Ramos (cell line): Measurements from ENCODE around the gene FBN1.

Experiments
- in situ Hi-C: fragments of 300-500 bp; cut with MboI; formaldehyde crosslinking; loops from one replicate; pipeline ENCODE4 v1.14.3; 2022; ENCODE audit warnings: low sequenced_read_pairs; ENCODE audit not compliant: unreplicated experiment

The FBN1 gene

GRCh38 chr15:48625126-48625525 lies 20.4 kb downstream of the FBN1 start:
- in situ Hi-C loops, result no loop called here

DNA sequence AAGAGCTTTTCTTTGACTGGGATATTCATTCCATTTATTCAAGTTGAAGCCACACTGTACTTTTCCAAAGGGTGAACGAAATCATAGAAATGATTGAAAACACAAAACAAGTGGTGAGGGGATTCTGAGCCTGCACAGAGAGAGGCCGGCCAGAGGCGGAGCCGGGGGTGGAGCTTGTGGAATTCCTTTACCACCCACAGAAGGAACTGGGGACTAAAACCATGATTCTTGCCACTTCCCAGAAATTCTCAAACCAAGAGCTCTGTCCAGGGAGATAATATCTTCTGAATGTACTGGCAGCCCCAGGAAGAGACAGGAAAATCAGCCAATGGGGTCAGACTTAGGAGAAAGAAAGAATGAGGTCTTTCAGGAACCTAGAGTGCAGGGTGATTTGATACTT lies 20.8 kb downstream of the FBN1 start:
- in situ Hi-C loops, result no loop called here

GRCh38 chr15:48623456-48623855 lies 22.1 kb downstream of the FBN1 start:
- in situ Hi-C loops, result no loop called here

DNA sequence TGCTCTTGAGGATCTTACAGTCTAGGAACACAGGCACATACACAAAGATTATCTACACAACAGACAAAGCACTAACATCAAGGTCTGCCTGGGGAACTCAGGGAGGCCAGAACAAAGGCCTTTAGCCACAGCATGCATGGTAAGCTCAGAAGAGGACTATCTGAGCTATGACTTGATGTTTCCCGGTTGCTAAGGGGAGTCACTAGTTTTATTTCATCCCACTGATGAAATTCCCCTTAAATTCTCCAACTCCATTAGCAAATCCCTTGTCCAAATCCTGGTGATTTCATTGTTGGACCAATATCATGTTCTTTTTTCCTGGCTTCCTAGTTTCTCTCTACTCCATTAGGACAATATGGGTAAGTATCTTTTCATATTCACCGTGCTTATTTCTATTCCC lies 23.3 kb downstream of the FBN1 start:
- in situ Hi-C loops, result no loop called here

DNA sequence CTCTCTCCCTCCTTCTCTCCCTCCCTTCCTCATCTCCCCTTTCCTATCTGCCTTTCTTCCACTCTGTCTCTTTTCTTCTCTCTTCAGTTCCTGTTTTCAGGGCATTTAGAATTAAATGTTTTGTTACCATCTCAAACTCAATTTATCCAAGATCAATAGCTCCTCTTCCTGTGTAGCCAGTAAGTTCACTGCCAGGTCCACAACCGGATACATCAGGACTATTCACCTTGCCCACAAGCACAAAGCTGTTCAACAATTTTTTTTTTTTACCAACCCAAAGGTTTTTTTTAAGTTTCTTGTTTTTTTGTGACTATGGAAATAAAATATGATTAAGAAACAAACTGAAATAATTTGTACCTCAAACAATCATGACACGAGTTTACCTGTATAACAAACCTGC lies 26.1 kb downstream of the FBN1 start:
- in situ Hi-C loops, result no loop called here

DNA sequence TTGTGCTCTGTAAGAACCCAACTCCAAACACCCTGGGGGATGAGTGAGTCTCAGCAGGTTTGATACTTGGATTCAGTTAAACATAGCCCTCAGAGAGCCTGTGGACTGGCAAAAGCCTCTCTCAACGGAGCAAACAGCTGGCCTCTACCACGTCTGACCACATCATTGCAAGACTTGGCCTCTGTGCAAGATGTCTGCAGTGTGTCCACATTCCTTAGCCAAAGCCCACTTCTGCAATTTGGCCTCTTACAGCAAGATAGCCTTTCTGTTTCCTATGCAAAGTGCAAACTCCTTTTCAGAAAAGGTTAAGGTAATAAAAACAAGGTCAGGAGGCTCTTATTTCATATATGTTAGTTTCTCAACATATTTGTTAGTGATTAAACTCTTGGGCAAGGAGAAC lies 27.9 kb downstream of the FBN1 start:
- in situ Hi-C loops, result no loop called here

DNA sequence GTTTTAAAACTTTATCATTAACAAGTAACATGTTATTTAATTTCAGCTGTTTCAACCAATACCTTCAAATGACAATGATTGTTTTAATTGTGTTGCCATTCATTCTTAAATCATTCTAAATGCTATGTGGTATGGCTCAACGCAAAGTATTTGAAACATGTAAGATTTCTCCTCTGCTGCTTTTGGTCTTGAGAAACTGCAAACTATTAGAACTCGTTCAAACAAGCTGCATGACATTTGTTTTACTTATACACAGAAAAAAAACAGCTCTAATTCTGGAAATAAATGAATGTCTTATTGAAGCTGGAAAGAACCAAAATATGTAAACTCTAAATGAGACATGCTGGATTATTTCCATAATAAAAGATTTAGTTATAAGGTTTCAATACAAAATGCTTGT lies 29.3 kb downstream of the FBN1 start:
- in situ Hi-C loops, result no loop called here

GRCh38 chr15:48614051-48614450 lies 31.5 kb downstream of the FBN1 start:
- in situ Hi-C loops, result no loop called here

GRCh38 chr15:48609486-48609885 lies 36.0 kb downstream of the FBN1 start:
- in situ Hi-C loops, result no loop called here

GRCh38 chr15:48607846-48608245 lies 37.7 kb downstream of the FBN1 start:
- in situ Hi-C loops, result no loop called here

DNA sequence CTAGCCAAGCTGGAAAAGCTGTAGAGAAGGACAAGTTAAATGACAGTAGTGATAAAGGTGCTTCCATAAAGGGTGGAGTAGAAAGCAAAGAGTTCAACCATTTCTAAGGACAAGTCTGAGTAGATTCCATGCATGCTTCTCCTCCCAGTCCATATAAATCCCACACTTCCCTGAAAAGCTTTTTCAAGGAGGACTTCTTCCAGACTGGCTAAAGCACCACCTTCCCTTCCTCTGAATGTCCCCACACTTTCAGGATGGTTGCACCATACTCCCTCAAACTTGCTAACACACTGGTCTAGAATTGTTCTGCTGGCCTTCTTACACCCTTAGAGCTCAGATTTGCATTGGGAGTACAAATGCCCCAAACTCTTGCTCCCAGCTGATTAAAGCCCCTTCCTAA lies 40.9 kb downstream of the FBN1 start:
- in situ Hi-C loops, result no loop called here

DNA sequence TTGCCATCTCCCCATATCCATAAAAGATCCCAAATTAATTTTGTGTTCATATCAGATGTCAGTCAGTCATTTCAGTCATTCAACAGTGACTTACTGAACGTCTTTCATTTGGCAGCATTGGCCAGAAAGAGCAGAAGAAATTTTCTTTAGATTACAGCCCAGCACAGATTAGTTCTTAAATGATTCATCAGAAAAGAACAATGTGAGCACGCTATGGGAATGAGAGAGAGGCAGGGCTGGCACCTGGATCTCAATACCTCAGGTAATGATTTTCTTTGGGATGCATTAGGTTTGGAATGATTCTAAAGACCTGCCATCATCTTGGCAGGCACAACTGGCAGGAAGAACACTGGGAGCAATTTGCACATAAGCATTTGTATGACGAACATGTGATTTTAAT lies 41.6 kb downstream of the FBN1 start:
- in situ Hi-C loops, result no loop called here

DNA sequence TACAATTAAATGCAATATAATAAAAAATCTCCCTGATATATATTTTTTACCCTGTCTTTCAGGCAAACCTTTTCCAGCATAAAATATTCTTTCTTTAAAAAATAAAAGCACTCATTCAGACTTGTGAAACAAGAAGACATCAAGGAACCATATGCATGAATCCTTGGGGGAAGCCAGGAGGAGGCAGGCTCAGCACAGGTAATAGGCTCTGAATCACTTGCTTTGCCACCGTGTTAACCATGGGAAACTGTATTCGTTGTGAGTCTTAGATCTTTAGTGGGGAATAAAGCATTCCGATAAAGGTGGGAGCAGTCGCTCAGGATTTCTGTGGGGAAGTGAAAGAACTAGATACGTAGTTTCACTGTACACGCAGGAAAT lies 42.4 kb downstream of the FBN1 start:
- in situ Hi-C loops, result no loop called here

DNA sequence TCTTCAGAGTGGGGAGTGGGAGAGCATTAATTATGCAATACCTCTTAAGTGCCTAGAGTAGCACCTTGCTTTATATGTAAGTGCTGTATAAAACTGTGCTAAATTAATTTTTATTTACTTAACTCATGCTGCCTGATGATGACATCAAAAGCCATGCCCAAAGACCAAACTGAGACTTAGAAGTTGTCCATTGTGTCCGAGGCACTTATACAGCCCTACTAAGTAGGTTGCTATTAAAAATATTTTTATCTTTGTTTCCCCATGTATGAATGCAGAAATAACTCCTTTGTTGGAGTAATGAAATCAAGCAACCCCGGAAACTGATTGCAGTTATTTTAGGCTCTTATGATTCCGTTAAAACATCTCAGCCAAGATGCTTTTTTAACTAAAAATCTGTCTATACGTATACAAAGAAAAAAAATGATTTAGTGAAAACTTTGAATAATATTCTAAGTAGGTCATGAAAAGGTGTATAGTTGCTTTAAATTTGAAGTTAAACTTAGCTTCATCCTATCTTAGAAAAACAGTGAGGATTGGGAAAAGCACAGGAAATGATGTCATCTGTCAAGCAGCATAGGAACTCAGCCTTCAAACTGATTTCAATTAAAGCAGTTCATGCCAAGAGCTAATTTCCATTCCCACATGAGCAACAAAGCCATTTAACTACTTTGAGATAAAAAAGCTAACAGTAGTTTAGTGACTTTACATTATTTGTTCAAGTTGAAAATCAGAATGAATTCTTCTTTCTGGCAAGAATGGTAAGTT lies 43.0 kb downstream of the FBN1 start:
- in situ Hi-C loops, result no loop called here

GRCh38 chr15:48601095-48601494 lies 44.4 kb downstream of the FBN1 start:
- in situ Hi-C loops, result no loop called here

DNA sequence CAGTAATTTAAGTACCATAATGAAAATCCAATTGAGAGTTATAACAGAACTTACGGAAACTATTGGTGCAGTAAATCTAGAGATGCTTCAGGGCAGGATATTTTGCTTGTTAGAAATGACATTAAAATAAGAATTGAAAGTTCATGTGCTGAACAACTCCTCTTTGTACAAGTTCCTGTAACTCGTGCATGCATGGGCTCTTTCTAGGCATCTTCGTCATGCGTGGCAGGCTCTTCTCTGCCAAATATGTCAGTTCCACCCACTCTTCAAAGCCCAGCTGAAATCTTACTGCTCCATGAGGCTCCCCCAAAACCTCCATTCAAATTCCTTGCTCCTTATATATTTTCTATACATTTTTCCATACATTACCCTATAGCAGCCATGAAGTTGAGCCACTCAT lies 48.7 kb downstream of the FBN1 start:
- in situ Hi-C loops, result no loop called here

- in situ Hi-C loops, result no loop called here
These were observed 49.1 kb downstream of the FBN1 start for GRCh38 chr15:48596415-48596814.

GRCh38 chr15:48595981-48596380 lies 49.5 kb downstream of the FBN1 start:
- in situ Hi-C loops, result no loop called here

DNA sequence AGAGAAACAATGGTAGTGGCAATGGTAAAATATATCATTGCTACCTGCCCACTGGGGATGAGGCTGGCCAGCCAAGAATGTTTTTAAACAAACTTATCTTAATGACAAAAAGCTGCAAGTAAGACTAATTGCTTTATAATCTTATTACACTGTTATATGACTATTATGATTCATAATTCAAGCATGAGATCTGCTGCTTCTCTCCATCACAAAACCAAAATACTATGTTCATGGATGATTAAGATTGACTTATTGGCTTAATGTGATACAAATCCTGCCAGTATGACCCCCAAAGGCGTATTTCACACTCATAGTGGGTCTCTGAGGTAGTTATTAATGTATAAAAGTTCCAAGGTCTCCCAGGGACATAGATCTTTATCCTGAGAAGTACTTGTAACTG lies 52.6 kb downstream of the FBN1 start:
- in situ Hi-C loops, result no loop called here

DNA sequence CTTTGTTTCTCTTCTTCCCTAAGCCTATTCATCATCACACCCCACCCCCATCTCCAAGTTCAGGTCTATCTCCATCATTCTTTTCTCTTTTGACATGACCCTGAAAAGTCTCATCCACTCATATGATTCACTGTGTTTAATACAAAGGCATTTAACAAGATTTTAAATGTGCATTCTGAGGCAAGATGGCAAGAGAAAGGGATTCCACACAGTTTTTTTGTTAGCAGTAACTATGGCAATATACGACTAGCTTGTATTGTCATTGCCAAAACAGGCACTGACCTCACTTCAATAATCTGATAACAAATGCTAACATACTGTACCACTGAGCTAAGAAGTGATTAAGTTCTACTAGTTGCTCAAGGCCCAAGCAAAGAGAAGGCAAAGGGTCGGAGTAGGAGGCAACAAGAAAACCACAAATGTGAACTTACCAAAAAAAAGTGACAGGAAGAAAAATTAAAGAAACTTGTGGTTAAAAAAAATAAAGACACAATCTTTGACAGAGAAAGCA lies 53.2 kb downstream of the FBN1 start:
- in situ Hi-C loops, result no loop called here

DNA sequence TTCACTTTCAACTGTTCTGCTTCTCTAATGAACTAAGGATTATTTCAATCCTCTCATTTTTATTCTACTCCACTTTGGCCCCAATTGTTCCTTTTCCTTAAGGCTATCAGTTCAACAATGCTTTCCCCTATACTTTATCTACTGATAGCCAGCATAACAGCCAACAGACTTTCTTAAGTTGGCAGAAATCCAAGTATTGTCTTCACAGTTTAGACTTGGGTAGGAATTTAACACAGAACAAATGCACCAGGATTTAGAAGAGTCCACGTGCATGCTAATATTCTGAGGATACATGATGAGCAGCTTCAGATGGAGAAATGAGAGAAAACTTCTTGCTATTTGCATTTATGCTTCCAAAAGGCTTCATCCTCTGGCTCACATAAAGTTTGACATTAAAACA lies 54.8 kb downstream of the FBN1 start:
- in situ Hi-C loops, result no loop called here

GRCh38 chr15:48584812-48585563 lies 60.5 kb downstream of the FBN1 start:
- in situ Hi-C loops, result no loop called here
